Motor neuron (in vitro differentiated cells): ENCODE data around the gene GRIN1. TPM values are rescaled to one million over a fixed set of nuclear protein-coding genes. Genes with fewer than 3 reads are reported as not detected.
A peak's percentile ranks its signal among the peaks of the same experiment; 100 is the strongest.

Source experiments
- ATAC-seq, 8 experiments: fragments of 200-7000 bp; cut with Tn5 transposase; replicated peaks in 6 of 8; 2 replicates each; pipeline ENCODE4 v1.8.0; 2021; ENCODE audit warnings: mild to moderate bottlenecking in 8 of 8, moderate library complexity in 8 of 8
- H3K27ac ChIP-seq, 2 donors: fragments of 250-450 bp; sonication (Bioruptor Pico); 2 replicates each; pipeline ENCODE4 v1.9.0; 2021; ENCODE audit warnings: antibody characterized with exemption in 2 of 2, mild to moderate bottlenecking in 2 of 2, moderate library complexity in 1 of 2
- H3K4me1 ChIP-seq, 2 donors: fragments of 250-450 bp; sonication (Bioruptor Pico); replicated peaks in 1 of 2; 2 replicates each; pipeline ENCODE4 v1.6.1; 2021; ENCODE audit warnings: antibody characterized with exemption in 2 of 2, mild to moderate bottlenecking in 2 of 2, moderate library complexity in 1 of 2
- H3K4me3 ChIP-seq, 5 donors: fragments of 250-450 bp; sonication (Bioruptor Pico); 2 replicates each; pipeline ENCODE4 v1.9.0; 2021; ENCODE audit warnings: antibody characterized with exemption in 5 of 5, mild to moderate bottlenecking in 5 of 5, moderate library complexity in 4 of 5
- WGBS, 10 experiments: fragments of 450-650 bp; shearing (Covaris generic); methylation state at CpG; one replicate each; pipeline ENCODE4 v1.0.0; 2022; 5-methylcytosine and 5-hydroxymethylcytosine counted together
- in situ Hi-C, 9 experiments: fragments of 400-800 bp; cut with MboI; loops; one replicate each; pipeline ENCODE4 v1.15.0; 2021; ENCODE audit warnings: low sequenced_read_pairs in 9 of 9, low pct_unique_long_range_greater_than_20kb in 2 of 9; ENCODE audit not compliant: unreplicated experiment in 9 of 9
- total RNA-seq, 8 experiments: library from RNA; unstranded; fragments of 300-600 nt; gene quantifications; 2 replicates each; pipeline versions ENCODE4 v1.2.3 to v1.2.4, GENCODE V29; 2022

Gene GRIN1
- total RNA-seq, 8 experiments from 2014 or later: 0.20 to 6.0 (median 1.2) TPM

GRCh38 chr9:137168904-137169856, 30.2 kb downstream of the GRIN1 start:
- in situ Hi-C loops: no loop called here
- WGBS, 10 experiments: 0 to 2% (median 0%) methylated on average over 2 to 9 of the region's 124 CpGs; no CpG with 5 or more reads in 7 of the 10 experiments
- peaks cover 11 to 13% of the 10 kb centered on the region in 2 donors for H3K4me1 ChIP-seq
- peak overlapping the region; percentile 54 to 55 for H3K27ac ChIP-seq
- peak; percentile 10 to 67 (median 56) for ATAC-seq
- peak overlapping the region; percentile 39 to 50 (median 44) for H3K4me3 ChIP-seq

GRCh38 chr9:137169896-137170358, 31.0 kb downstream of the GRIN1 start, which contains the start of gene LRRC26:
LRRC26 (minus strand) TSS chr9:137170051; CDS start chr9:137169943, 108 bp downstream.
- Histone ChIP-seq H3K4me3 (peak within 1 kb of the TSS; percentile 39 to 50 (median 44)), H3K27ac (peak within 1 kb of the TSS; percentile 54 to 55), H3K4me1 (peaks cover 13 to 16% of the 10 kb centered on the region in 2 donors)
- in situ Hi-C loops: no loop called here
- WGBS, 10 experiments: 3 to 12% (median 7%) methylated on average over 3 to 14 of the region's 41 CpGs; no CpG with 5 or more reads in 7 of the 10 experiments
- ATAC-seq: no peak

GRCh38 chr9:137170486-137171148, 31.7 kb downstream of the GRIN1 start:
- no peak for ATAC-seq
- WGBS, 10 experiments: 0 to 70% (median 26%) methylated on average over 1 to 3 of the region's 14 CpGs; no CpG with 5 or more reads in 6 of the 10 experiments
- in situ Hi-C loops: no loop called here
- no peak overlapping the region for H3K27ac ChIP-seq
- H3K4me1 ChIP-seq: peaks cover 18 to 19% of the 10 kb centered on the region in 2 donors
- no peak overlapping the region for H3K4me3 ChIP-seq

GRCh38 chr9:137171149-137171900, 32.4 kb downstream of the GRIN1 start:
- in situ Hi-C loops: no loop called here
- H3K27ac ChIP-seq: no peak overlapping the region
- H3K4me3 ChIP-seq: no peak overlapping the region
- peaks cover 18 to 19% of the 10 kb centered on the region in 2 donors for H3K4me1 ChIP-seq
- ATAC-seq: no peak
- 20 to 80% (median 80%) methylated on average over 1 to 5 of the region's 22 CpGs; no CpG with 5 or more reads in 5 of the 10 experiments for WGBS, 10 experiments

GRCh38 chr9:137172901-137173795, 34.2 kb downstream of the GRIN1 start:
- in situ Hi-C loops: no loop called here
- H3K4me3 ChIP-seq: no peak overlapping the region
- no peak overlapping the region for H3K27ac ChIP-seq
- peak in 1 of 8 experiments; percentile 31 for ATAC-seq
- H3K4me1 ChIP-seq: peaks cover 5 to 8% of the 10 kb centered on the region in 2 donors
- WGBS, 10 experiments: 0 to 100% (median 65%) methylated on average over 1 to 8 of the region's 21 CpGs; no CpG with 5 or more reads in 4 of the 10 experiments

GRCh38 chr9:137173796-137174664, 35.1 kb downstream of the GRIN1 start:
- 50 to 85% (median 52%) methylated on average over 6 to 18 of the region's 45 CpGs; no CpG with 5 or more reads in 7 of the 10 experiments for WGBS, 10 experiments
- in situ Hi-C loops: no loop called here
- H3K27ac ChIP-seq: no peak overlapping the region
- no peak overlapping the region for H3K4me3 ChIP-seq
- H3K4me1 ChIP-seq: peaks cover 5 to 8% of the 10 kb centered on the region in 2 donors
- ATAC-seq: peak in 3 of 8 experiments; percentile 4 to 24 (median 23)

GRCh38 chr9:137174722-137175293, 35.9 kb downstream of the GRIN1 start:
- in situ Hi-C loops: no loop called here
- no peak overlapping the region for H3K4me3 ChIP-seq
- H3K27ac ChIP-seq: no peak overlapping the region
- ATAC-seq: peak in 5 of 8 experiments; percentile 5 to 34 (median 24)
- 6% methylated on average over 3 of the region's 34 CpGs; no CpG with 5 or more reads in 9 of the 10 experiments for WGBS, 10 experiments
- peaks cover 5 to 8% of the 10 kb centered on the region in 2 donors for H3K4me1 ChIP-seq

GRCh38 chr9:137175345-137175961, 36.5 kb downstream of the GRIN1 start:
- in situ Hi-C loops: no loop called here
- H3K4me3 ChIP-seq: no peak overlapping the region
- WGBS, 10 experiments: 13 to 33% (median 18%) methylated on average over 1 to 16 of the region's 33 CpGs; no CpG with 5 or more reads in 6 of the 10 experiments
- peaks cover 5 to 8% of the 10 kb centered on the region in 2 donors for H3K4me1 ChIP-seq
- H3K27ac ChIP-seq: no peak overlapping the region
- peak in 7 of 8 experiments; percentile 9 to 46 (median 31) for ATAC-seq

GRCh38 chr9:137176302-137177182, 37.6 kb downstream of the GRIN1 start:
- Histone ChIP-seq H3K4me3 (no peak overlapping the region), H3K4me1 (peaks cover 5 to 8% of the 10 kb centered on the region in 2 donors), H3K27ac (no peak overlapping the region)
- WGBS, 10 experiments: 23 to 100% (median 36%) methylated on average over 1 to 12 of the region's 17 CpGs; no CpG with 5 or more reads in 2 of the 10 experiments
- peak in 5 of 8 experiments; percentile 14 to 71 (median 68) for ATAC-seq
- in situ Hi-C loops: no loop called here
